ENCODE data around the gene GMDS. TPM values are rescaled to one million over a fixed set of nuclear protein-coding genes. Genes with fewer than 3 reads are reported as not detected.

GMDS gene
- total and polyA plus RNA-seq, 2 donors (not counting 3 experiments of a cell fraction or from before 2014, with no cell fraction given): 9.8 to 23.5 TPM

- ChIA-PET CTCF (interaction anchor here (0.8 to 1.3 kb wide), 2 partner anchors 10 to 24 kb away, joined by 3 to 9 read pairs; no protein-coding TSS in a partner anchor), POLR2A (interaction anchor here (0.5 kb wide), 1 partner anchor 1988 kb away, joined by 3 read pairs; no protein-coding TSS in a partner anchor)
- H2AFZ ChIP-seq (ENCODE audit: low read depth, low read length): no peak overlapping the region
- no peak overlapping the region for H3K4me2 ChIP-seq (ENCODE audit: insufficient read depth, low read length)
- H3K79me2 ChIP-seq (ENCODE audit: control insufficient read depth, insufficient read depth, low read length): no peaks in the 10 kb centered on the region
- TF ChIP-seq JUN (IDR thresholded peaks at IDR 0.05; ENCODE audit: borderline replicate concordance, insufficient read depth, insufficient read length, low read depth) (no peak), CTCF (IDR thresholded peaks at IDR 0.05; ENCODE audit: extremely low read depth in 1 of 2, insufficient read depth in 1 of 2, low read depth in 1 of 2, low read length in 2 of 2) (no peak), EZH2 (IDR thresholded peaks at IDR 0.05; ENCODE audit: borderline replicate concordance, low read depth, low read length, severe bottlenecking) (no peak), MYC (IDR thresholded peaks at IDR 0.05; ENCODE audit: low read depth, low read length) (no peak), MAX (IDR thresholded peaks at IDR 0.05; ENCODE audit: insufficient read depth, insufficient read length) (no peak), FOS (IDR thresholded peaks at IDR 0.05; ENCODE audit: borderline replicate concordance, insufficient read depth, low read length) (no peak), GATA2 (IDR thresholded peaks at IDR 0.05; ENCODE audit: insufficient read depth, insufficient read length, low read depth, low read length) (no peak), POLR2A (IDR thresholded peaks at IDR 0.05; ENCODE audit: low read depth, low read length) (no peak), POLR2AphosphoS5 (IDR thresholded peaks at IDR 0.05; ENCODE audit: insufficient read depth, low read depth, low read length) (no peak)
- dilution Hi-C loops (cut with MboI; ENCODE audit: extremely low pct_ligation_motif_present, low sequenced_read_pairs) (no loop called here), intact Hi-C loops (cut with micrococcal nuclease) (no loop called here)
- H4K20me1 ChIP-seq (replicated peaks; ENCODE audit: control insufficient read depth, extremely low read depth, insufficient read depth, low read length): no peaks in the 10 kb centered on the region
- H3K4me3 ChIP-seq (replicated peaks in 1 of 3; ENCODE audit: insufficient read depth in 1 of 3, low read depth in 1 of 3, low read length in 3 of 3): no peak overlapping the region
- FAIRE-seq: no peak
- DNase-seq (ENCODE audit: low read depth, low spot score): no peak
- H3K9me3 ChIP-seq (replicated peaks; ENCODE audit: control insufficient read depth, insufficient read depth, low read length): no peaks in the 10 kb centered on the region
- no TSS peak for BruUV-seq (replicated peaks)
- no peak overlapping the region for H3K9ac ChIP-seq (replicated peaks; ENCODE audit: extremely low read depth, insufficient read depth, low read length)
- H3K4me1 ChIP-seq (ENCODE audit: control insufficient read depth, extremely low read depth, insufficient read depth, low read length): peaks cover 9% of the 10 kb centered on the region
- H3K27ac ChIP-seq (ENCODE audit: insufficient read depth, low read depth, low read length): no peak overlapping the region
- no peaks in the 10 kb centered on the region for H3K36me3 ChIP-seq (ENCODE audit: control insufficient read depth in 2 of 2, extremely low read depth in 1 of 2, insufficient read depth in 2 of 2, low read length in 2 of 2)
- no peaks in the 10 kb centered on the region for H3K9me1 ChIP-seq (replicated peaks; ENCODE audit: control insufficient read depth, extremely low read depth, insufficient read depth, low read length)
- H3K27me3 ChIP-seq (ENCODE audit: control insufficient read depth in 2 of 2, insufficient read depth in 2 of 2, low read length in 2 of 2): no peaks in the 10 kb centered on the region
Measured at GRCh38 chr6:2184700-2185455, 60.5 kb downstream of the GMDS start.

Data from endothelial cell of umbilical vein (primary cell).